HG03139 (cell line): ENCODE measurements around the gene ETNK2.

Experiments used
- ATAC-seq: cut with Tn5 transposase; IDR thresholded peaks from one replicate; pipeline ENCODE4 v1.9.1; 2021; ENCODE audit not compliant: unreplicated experiment

ETNK2 gene

GRCh38 chr1:204083491-204083890, 68.4 kb downstream of the ETNK2 start:
- no peak for ATAC-seq

DNA sequence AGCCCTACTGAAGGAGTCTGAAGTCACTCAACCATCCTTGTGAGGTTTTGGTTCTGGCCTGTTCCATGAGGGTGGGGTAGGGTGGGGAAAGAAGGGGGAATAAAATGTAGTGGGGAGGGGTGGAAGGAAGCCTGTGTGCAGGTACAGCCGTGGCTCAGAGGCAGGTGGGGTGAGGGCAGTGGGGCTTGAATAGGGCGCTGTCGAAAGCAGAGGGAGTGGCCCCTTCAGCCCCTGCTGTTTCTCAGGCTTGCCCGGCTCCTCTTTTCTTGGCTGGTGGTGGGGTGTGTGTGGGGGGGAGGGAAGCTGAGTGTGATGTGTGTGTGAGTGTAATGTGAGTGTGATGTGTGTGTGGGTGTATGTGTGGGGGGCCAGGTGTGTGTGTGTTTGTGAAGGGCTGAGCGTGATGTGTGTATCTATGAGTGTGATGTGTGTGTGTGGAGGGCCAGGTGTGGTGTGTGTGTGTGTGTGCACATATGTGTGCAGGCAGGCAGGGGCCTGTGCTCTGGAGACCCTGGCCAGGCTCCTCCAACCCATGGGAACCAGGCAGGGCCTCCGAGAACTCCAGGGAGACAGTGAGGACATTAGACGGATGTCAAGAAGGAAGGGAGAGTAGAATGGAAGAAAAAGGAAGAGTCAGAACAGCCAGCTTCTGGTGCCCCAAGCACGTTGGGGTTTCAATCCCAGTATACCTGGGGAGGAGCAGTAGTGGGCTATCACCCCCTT, 69.9 kb downstream of the ETNK2 start:
- ATAC-seq, result no peak

- no peak for ATAC-seq
Observed at GRCh38 chr1:204081164-204081790, 70.6 kb downstream of the ETNK2 start.
